Activated T-cell treated with anti-CD3 and anti-CD28 coated beads, Interleukin-2, amount 50 U/mL, for 24 hours (primary cell): Measurements from ENCODE around the gene KIF21A.

ENCODE experiments used
- DNase-seq: peaks from one replicate; pipeline ENCODE4 v3.0.0-alpha.2; 2020
- H3K27ac Mint-ChIP-seq: 2 replicates; pipeline ENCODE4 v1.8.0; 2020; ENCODE audit warnings: mild to moderate bottlenecking, mixed read lengths
- H3K27me3 Mint-ChIP-seq: 2 replicates; pipeline ENCODE4 v1.8.0; 2020; ENCODE audit warnings: mixed read lengths
- H3K36me3 Mint-ChIP-seq: 2 replicates; pipeline ENCODE4 v1.8.0; 2020; ENCODE audit warnings: low read depth, mixed read lengths
- H3K4me1 Mint-ChIP-seq: 2 replicates; pipeline ENCODE4 v1.8.0; 2020; ENCODE audit warnings: low read depth, mixed read lengths
- H3K4me3 Mint-ChIP-seq: 2 replicates; pipeline ENCODE4 v1.8.0; 2020; ENCODE audit warnings: mild to moderate bottlenecking, moderate library complexity, mixed read lengths
- H3K9me3 Mint-ChIP-seq: 2 replicates; pipeline ENCODE4 v1.8.0; 2020; ENCODE audit warnings: mixed read lengths

KIF21A gene

GRCh38 chr12:39443929-39444209 is 949 bp upstream of the KIF21A start:
- H3K4me3 Mint-ChIP-seq, result peak overlapping the region; percentile 69
- no peak for DNase-seq
- peaks cover 4% of the 10 kb centered on the region for H3K27me3 Mint-ChIP-seq
- H3K27ac Mint-ChIP-seq, result peak overlapping the region; percentile 72
- H3K4me1 Mint-ChIP-seq, result peaks cover 23% of the 10 kb centered on the region
- H3K36me3 Mint-ChIP-seq, result peaks cover 6% of the 10 kb centered on the region
- no peaks in the 10 kb centered on the region for H3K9me3 Mint-ChIP-seq

GRCh38 chr12:39442831-39443080 is 164 bp downstream of the KIF21A start:
- Mint-ChIP-seq H3K9me3 (no peaks in the 10 kb centered on the region), H3K27me3 (peaks cover 4% of the 10 kb centered on the region), H3K4me3 (peak overlapping the region; percentile 91), H3K36me3 (peaks cover 6% of the 10 kb centered on the region), H3K4me1 (peaks cover 23% of the 10 kb centered on the region), H3K27ac (peak overlapping the region; percentile 74)
- no peak for DNase-seq

- H3K27ac Mint-ChIP-seq, result peak overlapping the region; percentile 96
- no peaks in the 10 kb centered on the region for H3K9me3 Mint-ChIP-seq
- peak overlapping the region; percentile 91 for H3K4me3 Mint-ChIP-seq
- DNase-seq, result peak; percentile 68
- H3K4me1 Mint-ChIP-seq, result peaks cover 23% of the 10 kb centered on the region
- peaks cover 6% of the 10 kb centered on the region for H3K36me3 Mint-ChIP-seq
- peaks cover 4% of the 10 kb centered on the region for H3K27me3 Mint-ChIP-seq
Measured at GRCh38 chr12:39441963-39442830, 723 bp downstream of the KIF21A start.

- peak overlapping the region; percentile 96 for H3K27ac Mint-ChIP-seq
Measured at GRCh38 chr12:39441189-39441962, 1.5 kb downstream of the KIF21A start.

GRCh38 chr12:39440781-39441180 is 2.1 kb downstream of the KIF21A start:
- Mint-ChIP-seq H3K4me3 (peak overlapping the region; percentile 47), H3K9me3 (no peaks in the 10 kb centered on the region), H3K27ac (no peak overlapping the region), H3K27me3 (peaks cover 4% of the 10 kb centered on the region), H3K36me3 (peaks cover 6% of the 10 kb centered on the region), H3K4me1 (peaks cover 23% of the 10 kb centered on the region)
- DNase-seq, result no peak

More at GRCh38 chr12:39441189-39441962, 1.5 kb downstream of the KIF21A start:
- Mint-ChIP-seq H3K9me3 (no peaks in the 10 kb centered on the region), H3K4me3 (peak overlapping the region; percentile 91), H3K36me3 (peaks cover 6% of the 10 kb centered on the region), H3K27me3 (peaks cover 4% of the 10 kb centered on the region), H3K4me1 (peaks cover 23% of the 10 kb centered on the region)
- DNase-seq, result no peak

- Mint-ChIP-seq H3K9me3 (no peaks in the 10 kb centered on the region), H3K4me1 (peaks cover 23% of the 10 kb centered on the region), H3K36me3 (peaks cover 6% of the 10 kb centered on the region), H3K27me3 (peaks cover 4% of the 10 kb centered on the region), H3K27ac (no peak overlapping the region), H3K4me3 (no peak overlapping the region)
- no peak for DNase-seq
Measured at GRCh38 chr12:39440101-39440500, 2.8 kb downstream of the KIF21A start.

GRCh38 chr12:39435531-39435930 is 7.4 kb downstream of the KIF21A start:
- Mint-ChIP-seq H3K4me3 (no peak overlapping the region), H3K27me3 (no peaks in the 10 kb centered on the region), H3K36me3 (no peaks in the 10 kb centered on the region)

GRCh38 chr12:39431797-39432196 is 11.1 kb downstream of the KIF21A start:
- DNase-seq, result no peak
- Mint-ChIP-seq H3K36me3 (no peaks in the 10 kb centered on the region), H3K4me3 (no peak overlapping the region), H3K9me3 (no peaks in the 10 kb centered on the region), H3K4me1 (peaks cover 10% of the 10 kb centered on the region), H3K27ac (no peak overlapping the region), H3K27me3 (no peaks in the 10 kb centered on the region)

More at GRCh38 chr12:39435531-39435930, 7.4 kb downstream of the KIF21A start:
- no peaks in the 10 kb centered on the region for H3K4me1 Mint-ChIP-seq
- no peak for DNase-seq
- H3K27ac Mint-ChIP-seq, result no peak overlapping the region
- H3K9me3 Mint-ChIP-seq, result no peaks in the 10 kb centered on the region

GRCh38 chr12:39431002-39431796 is 11.7 kb downstream of the KIF21A start:
- no peaks in the 10 kb centered on the region for H3K36me3 Mint-ChIP-seq
- DNase-seq, result no peak
- H3K4me1 Mint-ChIP-seq, result peaks cover 10% of the 10 kb centered on the region
- no peak overlapping the region for H3K4me3 Mint-ChIP-seq
- no peaks in the 10 kb centered on the region for H3K27me3 Mint-ChIP-seq
- H3K9me3 Mint-ChIP-seq, result no peaks in the 10 kb centered on the region
- H3K27ac Mint-ChIP-seq, result no peak overlapping the region

- DNase-seq, result no peak
- Mint-ChIP-seq H3K4me1 (peaks cover 10% of the 10 kb centered on the region), H3K36me3 (no peaks in the 10 kb centered on the region), H3K27ac (no peak overlapping the region), H3K4me3 (no peak overlapping the region), H3K9me3 (no peaks in the 10 kb centered on the region), H3K27me3 (no peaks in the 10 kb centered on the region)
Measured at GRCh38 chr12:39429809-39430208, 13.1 kb downstream of the KIF21A start.

GRCh38 chr12:39427360-39427808 is 15.5 kb downstream of the KIF21A start:
- H3K4me3 Mint-ChIP-seq, result no peak overlapping the region
- no peaks in the 10 kb centered on the region for H3K27me3 Mint-ChIP-seq
- H3K4me1 Mint-ChIP-seq, result peaks cover 10% of the 10 kb centered on the region
- DNase-seq, result no peak
- H3K36me3 Mint-ChIP-seq, result no peaks in the 10 kb centered on the region
- H3K27ac Mint-ChIP-seq, result no peak overlapping the region
- H3K9me3 Mint-ChIP-seq, result no peaks in the 10 kb centered on the region

- no peak for DNase-seq
- Mint-ChIP-seq H3K4me1 (peaks cover 10% of the 10 kb centered on the region), H3K9me3 (no peaks in the 10 kb centered on the region), H3K27ac (no peak overlapping the region), H3K4me3 (no peak overlapping the region), H3K27me3 (no peaks in the 10 kb centered on the region), H3K36me3 (no peaks in the 10 kb centered on the region)
Measured at GRCh38 chr12:39426636-39427240, 16.2 kb downstream of the KIF21A start.

GRCh38 chr12:39420043-39420442 is 22.9 kb downstream of the KIF21A start:
- DNase-seq, result no peak
- Mint-ChIP-seq H3K4me1 (peaks cover 4% of the 10 kb centered on the region), H3K27ac (no peak overlapping the region), H3K36me3 (peaks cover 8% of the 10 kb centered on the region), H3K9me3 (no peaks in the 10 kb centered on the region), H3K27me3 (no peaks in the 10 kb centered on the region), H3K4me3 (no peak overlapping the region)

- H3K9me3 Mint-ChIP-seq, result no peaks in the 10 kb centered on the region
- H3K27ac Mint-ChIP-seq, result no peak overlapping the region
- H3K4me3 Mint-ChIP-seq, result no peak overlapping the region
- peaks cover 4% of the 10 kb centered on the region for H3K4me1 Mint-ChIP-seq
- peaks cover 8% of the 10 kb centered on the region for H3K36me3 Mint-ChIP-seq
- H3K27me3 Mint-ChIP-seq, result no peaks in the 10 kb centered on the region
- DNase-seq, result no peak
Measured at GRCh38 chr12:39419471-39419870, 23.4 kb downstream of the KIF21A start.
